Measurements from ENCODE around the gene SPATA31D1.

The SPATA31D1 gene

GRCh38 chr9:82021198-82021597, 32.6 kb downstream of the SPATA31D1 start:
- DNase-seq (ENCODE audit: low spot score): no peak

- DNase-seq (ENCODE audit: low spot score): no peak
Observed at GRCh38 chr9:82022121-82022520, 33.5 kb downstream of the SPATA31D1 start.

DNA sequence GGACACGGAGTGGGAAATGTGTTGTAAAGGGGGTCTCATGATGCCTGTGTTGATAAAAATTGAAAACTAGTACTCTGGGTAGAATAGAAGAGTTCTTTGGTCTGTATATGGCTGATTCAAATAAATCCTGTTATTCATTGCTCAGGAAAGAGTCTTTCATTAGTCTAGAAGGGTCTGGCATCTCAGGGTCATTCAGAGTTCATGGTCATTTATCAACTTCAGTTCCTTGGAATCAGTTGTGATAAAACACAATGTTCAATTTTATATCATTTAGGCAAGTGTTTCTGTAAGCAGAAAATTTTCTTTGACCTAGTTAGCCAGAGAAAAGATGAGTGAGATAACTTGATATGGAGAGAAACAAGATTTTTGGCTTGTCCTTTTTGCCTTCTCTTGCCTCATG, 36.3 kb downstream of the SPATA31D1 start:
- peak; percentile 85 for DNase-seq (ENCODE audit: low spot score)

DNA sequence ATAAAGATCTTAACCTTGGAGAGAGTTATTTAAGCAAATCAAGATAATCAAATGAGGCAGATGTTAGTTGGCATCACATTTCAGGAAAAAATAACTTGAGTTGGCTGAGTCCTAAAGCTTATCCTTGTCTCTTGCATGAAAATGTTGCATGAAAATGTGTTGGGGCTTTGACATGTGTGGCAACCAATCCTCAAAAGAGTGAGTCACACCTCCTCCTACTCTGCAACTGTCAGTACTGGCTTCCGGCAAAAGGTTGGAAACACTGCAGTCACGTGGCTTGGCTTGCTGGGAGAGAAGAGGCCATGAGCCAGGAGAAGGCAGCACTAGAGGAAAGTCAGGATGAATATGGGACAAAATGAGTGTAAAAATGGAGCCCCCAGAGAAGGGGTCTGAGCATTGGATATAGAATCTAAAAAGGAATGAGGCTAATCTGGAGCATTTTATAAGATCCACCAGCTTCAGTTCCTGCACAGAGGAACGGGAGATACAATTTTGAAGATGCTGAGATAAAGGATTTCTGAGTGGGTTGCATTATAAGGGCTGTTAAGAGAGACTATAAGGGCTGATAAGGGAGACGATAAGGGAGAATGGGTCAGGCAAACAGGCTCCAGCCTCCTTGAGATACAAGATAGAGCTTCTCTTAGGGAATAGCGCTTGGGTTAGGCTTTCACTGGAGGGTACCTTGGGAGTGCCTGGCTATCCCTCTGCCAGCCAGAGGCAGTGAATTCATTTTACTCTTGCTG, 43.1 kb downstream of the SPATA31D1 start:
- peak; percentile 93 for DNase-seq (ENCODE audit: low spot score)

- no peak for DNase-seq (ENCODE audit: low spot score)
Observed at GRCh38 chr9:82034956-82035731, 46.6 kb downstream of the SPATA31D1 start.

DNA sequence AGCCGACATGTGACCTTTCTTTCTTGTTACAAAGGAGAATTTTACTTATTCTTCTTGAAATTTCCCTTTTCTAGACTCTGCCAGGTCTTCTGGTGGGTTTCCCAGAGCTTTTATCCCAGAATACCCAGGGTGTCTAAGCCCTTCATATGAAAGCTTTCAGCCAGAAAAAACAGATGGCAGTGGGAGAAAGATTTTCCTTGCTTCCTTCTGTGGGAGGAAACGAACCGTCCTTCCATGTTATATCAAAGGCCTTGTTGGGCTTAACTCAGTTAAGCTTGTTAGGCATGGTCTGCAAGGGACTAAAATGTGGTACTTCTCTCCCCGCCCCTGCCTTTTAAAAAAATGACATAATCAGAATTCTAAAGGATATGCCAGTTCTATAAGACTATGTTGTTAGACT, 47.5 kb downstream of the SPATA31D1 start:
- no peak for DNase-seq (ENCODE audit: low spot score)

- no peak for DNase-seq (ENCODE audit: low spot score)
Observed at GRCh38 chr9:82037126-82037525, 48.6 kb downstream of the SPATA31D1 start.

DNA sequence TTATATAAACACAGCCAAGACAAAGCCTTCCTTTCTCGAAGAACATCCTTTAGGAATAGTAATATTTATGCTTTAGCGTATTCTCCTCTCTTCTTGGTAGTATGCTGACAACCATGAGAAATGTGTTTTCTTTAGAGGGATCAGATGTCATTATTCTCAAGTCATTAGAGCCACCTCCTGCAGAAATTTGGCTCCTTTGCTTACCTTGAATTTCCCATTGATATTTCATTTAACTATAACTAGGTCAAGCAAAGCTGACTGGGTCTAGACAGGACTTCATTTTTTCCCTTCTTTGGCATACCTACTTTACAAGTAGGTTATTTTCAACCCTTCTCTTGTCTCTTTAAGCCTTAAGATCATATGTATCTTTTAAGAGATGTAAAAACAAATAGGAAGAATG, 50.3 kb downstream of the SPATA31D1 start:
- no peak for DNase-seq (ENCODE audit: low spot score)

Measured in SK-N-DZ (cell line).